ENCODE results near the gene SPECC1L. TPM values are rescaled to one million over a fixed set of nuclear protein-coding genes. Genes with fewer than 3 reads are reported as not detected.
"Not testable (repeated sequence)": the region's sequence is repeated elsewhere in the genome, so short reads cannot be mapped to it uniquely, and the experiment has no call there.

SPECC1L gene
- total RNA-seq, 1 experiment from 2014 or later: 35.1 TPM

GRCh38 chr22:24316264-24316663 lies 45.6 kb downstream of the SPECC1L start:
- not testable (repeated sequence) for H4K20me1 ChIP-seq (ENCODE audit: insufficient read depth, low read depth, low read length); H3K9me3 ChIP-seq (ENCODE audit: low read length); H3K27me3 ChIP-seq (ENCODE audit: low read length); H3K4me3 ChIP-seq (ENCODE audit: low read length); H2AFZ ChIP-seq (ENCODE audit: low read length); H3K4me1 ChIP-seq (ENCODE audit: low read length); H3K27ac ChIP-seq (ENCODE audit: low read length); DNase-seq; H3K9me2 ChIP-seq (replicated peaks; ENCODE audit: insufficient read depth, low read length); H3K4me2 ChIP-seq (ENCODE audit: low read depth, low read length, poor library complexity, severe bottlenecking); H3K9ac ChIP-seq (ENCODE audit: low read length)
- H3K79me2 ChIP-seq (ENCODE audit: low read length): peaks cover 38% of the 10 kb centered on the region
- H3K36me3 ChIP-seq (ENCODE audit: insufficient read depth, low read length): peaks cover 45% of the 10 kb centered on the region

GRCh38 chr22:24317511-24317910 lies 46.9 kb downstream of the SPECC1L start:
- H3K4me2 ChIP-seq (ENCODE audit: low read depth, low read length, poor library complexity, severe bottlenecking); H3K27ac ChIP-seq (ENCODE audit: low read length); H3K4me1 ChIP-seq (ENCODE audit: low read length); H3K27me3 ChIP-seq (ENCODE audit: low read length); DNase-seq; H3K9me2 ChIP-seq (replicated peaks; ENCODE audit: insufficient read depth, low read length); H3K9ac ChIP-seq (ENCODE audit: low read length); H2AFZ ChIP-seq (ENCODE audit: low read length); H3K9me3 ChIP-seq (ENCODE audit: low read length); H4K20me1 ChIP-seq (ENCODE audit: insufficient read depth, low read depth, low read length); H3K4me3 ChIP-seq (ENCODE audit: low read length): not testable (repeated sequence)
- peaks cover 33% of the 10 kb centered on the region for H3K79me2 ChIP-seq (ENCODE audit: low read length)
- H3K36me3 ChIP-seq (ENCODE audit: insufficient read depth, low read length): peaks cover 38% of the 10 kb centered on the region

GRCh38 chr22:24319451-24319850 lies 48.8 kb downstream of the SPECC1L start:
- Histone ChIP-seq H3K4me2 (ENCODE audit: low read depth, low read length, poor library complexity, severe bottlenecking) (no peak overlapping the region), H3K9ac (ENCODE audit: low read length) (no peak overlapping the region), H3K79me2 (ENCODE audit: low read length) (peaks cover 22% of the 10 kb centered on the region), H3K9me2 (replicated peaks; ENCODE audit: insufficient read depth, low read length) (no peaks in the 10 kb centered on the region), H3K36me3 (ENCODE audit: insufficient read depth, low read length) (peaks cover 30% of the 10 kb centered on the region), H3K9me3 (ENCODE audit: low read length) (no peaks in the 10 kb centered on the region), H4K20me1 (ENCODE audit: insufficient read depth, low read depth, low read length) (no peaks in the 10 kb centered on the region), H2AFZ (ENCODE audit: low read length) (no peak overlapping the region), H3K4me3 (ENCODE audit: low read length) (no peak overlapping the region), H3K27ac (ENCODE audit: low read length) (no peak overlapping the region), H3K4me1 (ENCODE audit: low read length) (no peaks in the 10 kb centered on the region), H3K27me3 (ENCODE audit: low read length) (no peaks in the 10 kb centered on the region)
- DNase-seq: no peak

- H3K9ac ChIP-seq (ENCODE audit: low read length): no peak overlapping the region
- H3K36me3 ChIP-seq (ENCODE audit: insufficient read depth, low read length): peaks cover 20% of the 10 kb centered on the region; the same call in 1 of the 2 replicates
- H3K79me2 ChIP-seq (ENCODE audit: low read length): peaks cover 20% of the 10 kb centered on the region
- H2AFZ ChIP-seq (ENCODE audit: low read length): no peak overlapping the region
- no peaks in the 10 kb centered on the region for H3K9me3 ChIP-seq (ENCODE audit: low read length)
- no peak for DNase-seq
- no peak overlapping the region for H3K4me2 ChIP-seq (ENCODE audit: low read depth, low read length, poor library complexity, severe bottlenecking)
- H3K27me3 ChIP-seq (ENCODE audit: low read length): no peaks in the 10 kb centered on the region
- no peaks in the 10 kb centered on the region for H3K9me2 ChIP-seq (replicated peaks; ENCODE audit: insufficient read depth, low read length)
- no peak overlapping the region for H3K27ac ChIP-seq (ENCODE audit: low read length)
- no peaks in the 10 kb centered on the region for H4K20me1 ChIP-seq (ENCODE audit: insufficient read depth, low read depth, low read length)
- H3K4me3 ChIP-seq (ENCODE audit: low read length): no peak overlapping the region
- H3K4me1 ChIP-seq (ENCODE audit: low read length): peaks cover 20% of the 10 kb centered on the region
Measured at GRCh38 chr22:24321999-24322398, 51.4 kb downstream of the SPECC1L start.

- Histone ChIP-seq H3K4me2 (ENCODE audit: low read depth, low read length, poor library complexity, severe bottlenecking) (no peak overlapping the region), H3K9me2 (replicated peaks; ENCODE audit: insufficient read depth, low read length) (no peaks in the 10 kb centered on the region), H3K4me3 (ENCODE audit: low read length) (no peak overlapping the region), H3K36me3 (ENCODE audit: insufficient read depth, low read length) (peaks cover 25% of the 10 kb centered on the region; the same call in 1 of the 2 replicates), H3K9me3 (ENCODE audit: low read length) (no peaks in the 10 kb centered on the region), H3K4me1 (ENCODE audit: low read length) (peaks cover 22% of the 10 kb centered on the region), H4K20me1 (ENCODE audit: insufficient read depth, low read depth, low read length) (no peaks in the 10 kb centered on the region), H3K27ac (ENCODE audit: low read length) (no peak overlapping the region), H2AFZ (ENCODE audit: low read length) (no peak overlapping the region), H3K79me2 (ENCODE audit: low read length) (peaks cover 24% of the 10 kb centered on the region), H3K27me3 (ENCODE audit: low read length) (no peaks in the 10 kb centered on the region), H3K9ac (ENCODE audit: low read length) (no peak overlapping the region)
- DNase-seq: no peak
Measured at GRCh38 chr22:24322522-24322921, 51.9 kb downstream of the SPECC1L start.

GRCh38 chr22:24323233-24323632 lies 52.6 kb downstream of the SPECC1L start:
- 0 out of 2 replicates have a peak overlapping the region, but pooled peaks have one; percentile 20 for H3K27ac ChIP-seq (ENCODE audit: low read length)
- H3K4me2 ChIP-seq (ENCODE audit: low read depth, low read length, poor library complexity, severe bottlenecking): no peak overlapping the region
- no peaks in the 10 kb centered on the region for H4K20me1 ChIP-seq (ENCODE audit: insufficient read depth, low read depth, low read length)
- no peaks in the 10 kb centered on the region for H3K27me3 ChIP-seq (ENCODE audit: low read length)
- no peak overlapping the region for H3K4me3 ChIP-seq (ENCODE audit: low read length)
- H3K9ac ChIP-seq (ENCODE audit: low read length): no peak overlapping the region
- peaks cover 27% of the 10 kb centered on the region for H3K4me1 ChIP-seq (ENCODE audit: low read length)
- no peak overlapping the region for H2AFZ ChIP-seq (ENCODE audit: low read length)
- H3K79me2 ChIP-seq (ENCODE audit: low read length): peaks cover 30% of the 10 kb centered on the region
- H3K9me2 ChIP-seq (replicated peaks; ENCODE audit: insufficient read depth, low read length): no peaks in the 10 kb centered on the region
- DNase-seq: no peak
- H3K36me3 ChIP-seq (ENCODE audit: insufficient read depth, low read length): peaks cover 27% of the 10 kb centered on the region; the same call in 1 of the 2 replicates
- no peaks in the 10 kb centered on the region for H3K9me3 ChIP-seq (ENCODE audit: low read length)

GRCh38 chr22:24323695-24324094 lies 53.1 kb downstream of the SPECC1L start:
- no peak for DNase-seq
- Histone ChIP-seq H3K9ac (ENCODE audit: low read length) (no peak overlapping the region), H4K20me1 (ENCODE audit: insufficient read depth, low read depth, low read length) (no peaks in the 10 kb centered on the region), H3K4me3 (ENCODE audit: low read length) (no peak overlapping the region), H3K27me3 (ENCODE audit: low read length) (no peaks in the 10 kb centered on the region), H3K79me2 (ENCODE audit: low read length) (peaks cover 32% of the 10 kb centered on the region), H3K27ac (ENCODE audit: low read length) (0 out of 2 replicates have a peak overlapping the region, but pooled peaks have one; percentile 20), H3K9me2 (replicated peaks; ENCODE audit: insufficient read depth, low read length) (no peaks in the 10 kb centered on the region), H3K36me3 (ENCODE audit: insufficient read depth, low read length) (peaks cover 28% of the 10 kb centered on the region; the same call in 1 of the 2 replicates), H3K4me1 (ENCODE audit: low read length) (peaks cover 31% of the 10 kb centered on the region), H3K9me3 (ENCODE audit: low read length) (no peaks in the 10 kb centered on the region), H3K4me2 (ENCODE audit: low read depth, low read length, poor library complexity, severe bottlenecking) (no peak overlapping the region), H2AFZ (ENCODE audit: low read length) (no peak overlapping the region)

- Histone ChIP-seq H3K4me2 (ENCODE audit: low read depth, low read length, poor library complexity, severe bottlenecking) (no peak overlapping the region), H3K36me3 (ENCODE audit: insufficient read depth, low read length) (peaks cover 33% of the 10 kb centered on the region; the same call in 1 of the 2 replicates), H2AFZ (ENCODE audit: low read length) (no peak overlapping the region), H3K79me2 (ENCODE audit: low read length) (peaks cover 36% of the 10 kb centered on the region), H3K4me1 (ENCODE audit: low read length) (peaks cover 36% of the 10 kb centered on the region), H3K27me3 (ENCODE audit: low read length) (no peaks in the 10 kb centered on the region), H4K20me1 (ENCODE audit: insufficient read depth, low read depth, low read length) (no peaks in the 10 kb centered on the region), H3K4me3 (ENCODE audit: low read length) (no peak overlapping the region), H3K9me2 (replicated peaks; ENCODE audit: insufficient read depth, low read length) (no peaks in the 10 kb centered on the region), H3K9me3 (ENCODE audit: low read length) (no peaks in the 10 kb centered on the region), H3K9ac (ENCODE audit: low read length) (no peak overlapping the region), H3K27ac (ENCODE audit: low read length) (0 out of 2 replicates have a peak overlapping the region, but pooled peaks have one; percentile 20)
- DNase-seq: no peak
Measured at GRCh38 chr22:24324137-24324536, 53.5 kb downstream of the SPECC1L start.
